A549 (cell line): Measurements from ENCODE around the gene SHANK1.

Source experiments
- CBX2 ChIP-seq: fragments of 200-600 bp; sonication (generic); IDR thresholded peaks from 2 replicates; pipeline ENCODE4 v1.6.1; 2016; ENCODE audit warnings: low read depth, mild to moderate bottlenecking, borderline replicate concordance
- CTCF ChIP-seq: fragments of >200 bp; sonication (Bioruptor Twin); formaldehyde crosslinking; IDR thresholded peaks from 3 replicates; pipeline ENCODE4 v1.5.1; 2016
- ELK1 ChIP-seq: fragments of 150-350 bp; IDR thresholded peaks from 2 replicates; pipeline ENCODE4 v1.6.1; 2014; ENCODE audit warnings: low read depth, mild to moderate bottlenecking, low read length
- FOXS1 ChIP-seq: fragments of 250-450 bp; sonication (Bioruptor Pico); IDR thresholded peaks from 2 replicates; pipeline ENCODE4 v1.5.0; 2020; ENCODE audit warnings: mild to moderate bottlenecking, moderate library complexity
- JUN ChIP-seq, 2 experiments: fragments of >200 bp; sonication (Bioruptor Twin); formaldehyde crosslinking; IDR thresholded peaks; 2 replicates in 1 of 2; 3 replicates in 1 of 2; pipeline ENCODE4 v1.6.1; 2016 to 2017
- JUNB ChIP-seq: fragments of >200 bp; sonication (Bioruptor Twin); formaldehyde crosslinking; IDR thresholded peaks from 2 replicates; pipeline ENCODE4 v1.6.1; 2016
- MAX ChIP-seq: IDR thresholded peaks from 2 replicates; pipeline ENCODE4 v1.6.1; 2012
- MYC ChIP-seq: IDR thresholded peaks from 2 replicates; pipeline ENCODE4 v1.6.1; 2012; ENCODE audit warnings: mild to moderate bottlenecking, inconsistent platforms, low read length, improper control_type of control experiment, borderline replicate concordance
- POLR2AphosphoS2 ChIP-seq: conservative IDR thresholded peaks from 2 replicates; pipeline ENCODE4 v1.6.1; 2012; ENCODE audit warnings: low read length, improper control_type of control experiment, inconsistent platforms
- RCOR1 ChIP-seq: fragments of 150-350 bp; IDR thresholded peaks from 2 replicates; pipeline ENCODE4 v1.6.1; 2014; ENCODE audit warnings: antibody characterized with exemption, low read length, low read depth
- USF2 ChIP-seq: fragments of 450-650 bp; IDR thresholded peaks from 2 replicates; pipeline ENCODE4 v1.6.1; 2014; ENCODE audit warnings: antibody characterized with exemption
- ZFP36 ChIP-seq: fragments of 450-650 bp; IDR thresholded peaks from 2 replicates; pipeline ENCODE4 v1.6.1; 2014; ENCODE audit warnings: borderline replicate concordance; ENCODE audit not compliant: partially characterized antibody
- ZNF302 ChIP-seq: fragments of 250-450 bp; sonication (Bioruptor Pico); IDR thresholded peaks from 2 replicates; pipeline ENCODE4 v1.9.0; 2021; ENCODE audit warnings: inconsistent platforms, mild to moderate bottlenecking, moderate library complexity

GRCh38 chr19:50629194-50629593 lies 90.4 kb downstream of the SHANK1 start:
- no peak for TF ChIP-seq MYC
- TF ChIP-seq POLR2AphosphoS2, result no peak
- no peak for TF ChIP-seq FOXS1
- TF ChIP-seq CTCF, result no peak
- no peak for TF ChIP-seq ELK1
- no peak for TF ChIP-seq CBX2
- TF ChIP-seq MAX, result no peak
- no peak for TF ChIP-seq ZNF302 (CRISPR knock-in tag)
- no peak for TF ChIP-seq JUN (IDR thresholded peaks at IDR 0.05)
- TF ChIP-seq JUNB, result no peak
- no peak for TF ChIP-seq RCOR1
- TF ChIP-seq USF2, result no peak
- TF ChIP-seq ZFP36, result no peak
